Vagina (tissue), 2 donors: Measurements from ENCODE around the gene TMTC2. TPM values are rescaled to one million over a fixed set of nuclear protein-coding genes. Genes with fewer than 3 reads are reported as not detected.

ENCODE experiments used
- DNase-seq, 2 donors: peaks; one replicate each; pipeline ENCODE4 v3.0.0-alpha.2; 2017; ENCODE audit errors: extremely low spot score in 2 of 2
- H3K27ac ChIP-seq: fragments of 200-600 bp; sonication (generic); one replicate; pipeline ENCODE4 v1.5.1; 2019
- H3K27me3 ChIP-seq: fragments of 200-600 bp; sonication (generic); one replicate; pipeline ENCODE4 v1.5.1; 2019
- H3K36me3 ChIP-seq, 2 donors: fragments of 200-600 bp; sonication (generic); one replicate each; pipeline ENCODE4 v1.5.1; 2017 to 2019
- H3K4me1 ChIP-seq: fragments of 200-600 bp; sonication (generic); one replicate; pipeline ENCODE4 v1.5.1; 2019
- H3K4me3 ChIP-seq, 2 donors: fragments of 200-600 bp; sonication (generic); 1 replicate in 1 of 2; 2 replicates in 1 of 2; pipeline ENCODE4 v1.5.1; 2016 to 2019
- H3K9me3 ChIP-seq: fragments of 200-600 bp; sonication (generic); one replicate; pipeline ENCODE4 v1.5.1; 2019
- CTCF ChIP-seq, 3 experiments: fragments of 450-650 bp in 2 of 3; fragments of 200-600 bp in 1 of 3; sonication (generic) in 1 of 3; IDR thresholded peaks; one replicate each; pipeline ENCODE4 v1.5.1; 2017 to 2019; ENCODE audit warnings: antibody characterized with exemption in 3 of 3, mild to moderate bottlenecking in 2 of 3, moderate library complexity in 2 of 3
- POLR2A ChIP-seq, 2 donors: fragments of 450-650 bp; IDR thresholded peaks; one replicate each; pipeline ENCODE4 v1.6.1; 2017; ENCODE audit warnings: antibody characterized with exemption in 2 of 2, mild to moderate bottlenecking in 2 of 2, moderate library complexity in 2 of 2
- POLR2AphosphoS5 ChIP-seq, 2 donors: sonication (generic); formaldehyde crosslinking; IDR thresholded peaks; one replicate each; pipeline ENCODE4 v1.9.0; 2017; ENCODE audit warnings: antibody characterized with exemption in 2 of 2, mild to moderate bottlenecking in 2 of 2, low read depth in 1 of 2; ENCODE audit not compliant: insufficient read depth in 1 of 2
- intact Hi-C: fragments of 100-400 bp; cut with DNase I; formaldehyde crosslinking; loops from one replicate; pipeline ENCODE4 v1.15.1; 2023
- total RNA-seq: library from RNA; depleted of rRNA; stranded (reverse); fragments of >200 nt; gene quantifications from one replicate; pipeline ENCODE4 v1.2.3, GENCODE V29; 2016

The TMTC2 gene
- total RNA-seq, 1 donor from 2014 or later = 15.5 TPM

- intact Hi-C loops = no loop called here
- TF ChIP-seq CTCF (IDR thresholded peaks at IDR 0.05) (no peak), POLR2A (IDR thresholded peaks at IDR 0.05) (no peak), POLR2AphosphoS5 (IDR thresholded peaks at IDR 0.05; ENCODE audit: insufficient read depth in 1 of 2, low read depth in 1 of 2) (no peak)
- Histone ChIP-seq H3K4me1 (no peaks in the 10 kb centered on the region), H3K36me3 (no peaks in the 10 kb centered on the region), H3K9me3 (no peaks in the 10 kb centered on the region), H3K27ac (no peak overlapping the region), H3K4me3 (no peak overlapping the region), H3K27me3 (no peaks in the 10 kb centered on the region)
- no peak for DNase-seq
These were observed 485.7 kb downstream of the TMTC2 start for GRCh38 chr12:83172441-83172840.

- H3K36me3 ChIP-seq = no peaks in the 10 kb centered on the region
- H3K27me3 ChIP-seq = no peaks in the 10 kb centered on the region
- intact Hi-C loops = no loop called here
- H3K9me3 ChIP-seq = no peaks in the 10 kb centered on the region
- TF ChIP-seq POLR2A (IDR thresholded peaks at IDR 0.05) (no peak), CTCF (IDR thresholded peaks at IDR 0.05) (no peak)
- DNase-seq = no peak
- H3K4me3 ChIP-seq = no peak overlapping the region
- no peaks in the 10 kb centered on the region for H3K4me1 ChIP-seq
- no peak overlapping the region for H3K27ac ChIP-seq
These were observed 486.4 kb downstream of the TMTC2 start for GRCh38 chr12:83172866-83173649.

GRCh38 chr12:83179999-83180398 lies 493.3 kb downstream of the TMTC2 start:
- Histone ChIP-seq H3K4me1 (no peaks in the 10 kb centered on the region), H3K4me3 (no peak overlapping the region), H3K36me3 (no peaks in the 10 kb centered on the region), H3K9me3 (no peaks in the 10 kb centered on the region), H3K27ac (no peak overlapping the region), H3K27me3 (no peaks in the 10 kb centered on the region)
- TF ChIP-seq POLR2AphosphoS5 (IDR thresholded peaks at IDR 0.05; ENCODE audit: insufficient read depth in 1 of 2, low read depth in 1 of 2) = no peak
- TF ChIP-seq CTCF (IDR thresholded peaks at IDR 0.05) = no peak
- no peak for TF ChIP-seq POLR2A (IDR thresholded peaks at IDR 0.05)
- DNase-seq = no peak
- intact Hi-C loops = no loop called here

- no peaks in the 10 kb centered on the region for H3K27me3 ChIP-seq
- H3K27ac ChIP-seq = no peak overlapping the region
- no peaks in the 10 kb centered on the region for H3K4me1 ChIP-seq
- H3K36me3 ChIP-seq = no peaks in the 10 kb centered on the region
- H3K4me3 ChIP-seq = no peak overlapping the region
- H3K9me3 ChIP-seq = no peaks in the 10 kb centered on the region
- intact Hi-C loops = no loop called here
- no peak for TF ChIP-seq POLR2A (IDR thresholded peaks at IDR 0.05)
- no peak for TF ChIP-seq POLR2AphosphoS5 (IDR thresholded peaks at IDR 0.05; ENCODE audit: insufficient read depth in 1 of 2, low read depth in 1 of 2)
- no peak for TF ChIP-seq CTCF (IDR thresholded peaks at IDR 0.05)
- DNase-seq = no peak
These were observed 494.4 kb downstream of the TMTC2 start for GRCh38 chr12:83181074-83181473.

GRCh38 chr12:83183132-83183531 lies 496.4 kb downstream of the TMTC2 start:
- Histone ChIP-seq H3K36me3 (no peaks in the 10 kb centered on the region), H3K4me1 (no peaks in the 10 kb centered on the region), H3K27ac (no peak overlapping the region), H3K4me3 (no peak overlapping the region), H3K27me3 (no peaks in the 10 kb centered on the region), H3K9me3 (no peaks in the 10 kb centered on the region)
- intact Hi-C loops = no loop called here
- TF ChIP-seq CTCF (IDR thresholded peaks at IDR 0.05) (no peak), POLR2AphosphoS5 (IDR thresholded peaks at IDR 0.05; ENCODE audit: insufficient read depth in 1 of 2, low read depth in 1 of 2) (no peak), POLR2A (IDR thresholded peaks at IDR 0.05) (no peak)
- no peak for DNase-seq
